ENCODE results near the gene EIF2AK2.

DNA sequence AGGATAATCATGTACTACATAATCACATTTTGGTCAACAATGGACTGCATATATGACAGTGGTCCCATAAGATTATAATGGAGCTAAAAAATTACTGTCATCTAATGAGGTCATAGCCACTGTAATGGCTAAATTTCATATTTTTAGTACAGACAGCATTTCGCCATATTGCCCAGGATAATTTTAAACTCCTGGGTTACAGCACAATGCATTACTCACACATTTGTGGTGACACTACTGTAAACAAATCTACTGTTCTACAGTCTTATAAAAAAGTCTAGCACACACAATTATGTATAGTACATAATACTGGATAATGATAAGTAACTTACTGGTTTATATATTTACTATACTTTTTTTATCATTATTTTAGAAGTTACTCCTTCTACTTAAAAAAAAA is 12.8 kb downstream of the EIF2AK2 start:
- TF ChIP-seq, protein P1, sequence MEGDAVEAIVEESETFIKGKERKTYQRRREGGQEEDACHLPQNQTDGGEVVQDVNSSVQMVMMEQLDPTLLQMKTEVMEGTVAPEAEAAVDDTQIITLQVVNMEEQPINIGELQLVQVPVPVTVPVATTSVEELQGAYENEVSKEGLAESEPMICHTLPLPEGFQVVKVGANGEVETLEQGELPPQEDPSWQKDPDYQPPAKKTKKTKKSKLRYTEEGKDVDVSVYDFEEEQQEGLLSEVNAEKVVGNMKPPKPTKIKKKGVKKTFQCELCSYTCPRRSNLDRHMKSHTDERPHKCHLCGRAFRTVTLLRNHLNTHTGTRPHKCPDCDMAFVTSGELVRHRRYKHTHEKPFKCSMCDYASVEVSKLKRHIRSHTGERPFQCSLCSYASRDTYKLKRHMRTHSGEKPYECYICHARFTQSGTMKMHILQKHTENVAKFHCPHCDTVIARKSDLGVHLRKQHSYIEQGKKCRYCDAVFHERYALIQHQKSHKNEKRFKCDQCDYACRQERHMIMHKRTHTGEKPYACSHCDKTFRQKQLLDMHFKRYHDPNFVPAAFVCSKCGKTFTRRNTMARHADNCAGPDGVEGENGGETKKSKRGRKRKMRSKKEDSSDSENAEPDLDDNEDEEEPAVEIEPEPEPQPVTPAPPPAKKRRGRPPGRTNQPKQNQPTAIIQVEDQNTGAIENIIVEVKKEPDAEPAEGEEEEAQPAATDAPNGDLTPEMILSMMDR (IDR thresholded peaks at IDR 0.05): no peak
- no peak for TF ChIP-seq ZFX (IDR thresholded peaks at IDR 0.05; ENCODE audit: borderline replicate concordance)

Measured in 22Rv1 (cell line).